DND-41 (cell line): ENCODE results near the gene UNC79.

ENCODE experiments used
- ATAC-seq: fragments of 200-7000 bp; cut with Tn5 transposase; 3 replicates; pipeline ENCODE4 v1.9.1; 2021; ENCODE audit warnings: low read depth; ENCODE audit not compliant: insufficient read depth
- DNase-seq: peaks from one replicate; pipeline ENCODE4 v3.0.0-alpha.2; 2020
- H2AFZ ChIP-seq: 2 replicates; pipeline ENCODE4 v1.6.0; 2012; ENCODE audit warnings: low read depth, low read length
- H3K27ac ChIP-seq: 2 replicates; pipeline ENCODE4 v1.5.1; 2012; ENCODE audit warnings: low read length, inconsistent platforms
- H3K27me3 ChIP-seq: fragments of 200-600 bp; sonication (generic); 2 replicates; pipeline ENCODE4 v1.6.0; 2012; ENCODE audit warnings: low read length, mild to moderate bottlenecking, inconsistent platforms; ENCODE audit not compliant: insufficient read depth, poor library complexity
- H3K36me3 ChIP-seq: 2 replicates; pipeline ENCODE4 v1.5.1; 2012; ENCODE audit warnings: low read length, inconsistent platforms; ENCODE audit not compliant: insufficient read depth
- H3K4me1 ChIP-seq: 2 replicates; pipeline ENCODE4 v1.5.1; 2012; ENCODE audit warnings: mild to moderate bottlenecking, low read length; ENCODE audit not compliant: insufficient read depth
- H3K4me2 ChIP-seq: 2 replicates; pipeline ENCODE4 v1.6.0; 2012; ENCODE audit warnings: mild to moderate bottlenecking, moderate library complexity, low read length, inconsistent platforms; ENCODE audit not compliant: insufficient read depth
- H3K4me3 ChIP-seq, 2 experiments: fragments of 200-600 bp in 1 of 2; shearing (Covaris generic) in 1 of 2; 2 replicates each; pipeline ENCODE4 v1.5.1; 2012 to 2016; ENCODE audit warnings: inconsistent platforms in 2 of 2, low read length in 2 of 2, mild to moderate bottlenecking in 2 of 2, low read depth in 1 of 2, moderate library complexity in 1 of 2
- H3K79me2 ChIP-seq: 2 replicates; pipeline ENCODE4 v1.6.0; 2012; ENCODE audit warnings: low read length, inconsistent platforms; ENCODE audit not compliant: insufficient read depth
- H3K9ac ChIP-seq: 2 replicates; pipeline ENCODE4 v1.6.0; 2012; ENCODE audit warnings: low read depth, mild to moderate bottlenecking, inconsistent platforms, low read length, moderate library complexity
- H3K9me3 ChIP-seq: 2 replicates; pipeline ENCODE4 v1.5.1; 2012; ENCODE audit warnings: low read length, moderate library complexity, mild to moderate bottlenecking, inconsistent platforms; ENCODE audit not compliant: insufficient read depth, severe bottlenecking
- H4K20me1 ChIP-seq: 2 replicates; pipeline ENCODE4 v1.6.0; 2012; ENCODE audit warnings: low read length; ENCODE audit not compliant: insufficient read depth
- EZH2 ChIP-seq: IDR thresholded peaks from 3 replicates; pipeline ENCODE4 v1.6.1; 2012; ENCODE audit warnings: borderline replicate concordance, low read depth, mild to moderate bottlenecking, moderate library complexity, low read length, inconsistent platforms; ENCODE audit not compliant: severe bottlenecking
- TF ChIP-seq, protein P1 (sequence below): IDR thresholded peaks from 2 replicates; pipeline ENCODE4 v1.5.1; 2012; ENCODE audit warnings: borderline replicate concordance, low read length, moderate library complexity, mild to moderate bottlenecking; ENCODE audit not compliant: poor library complexity, severe bottlenecking; ENCODE audit errors: extremely low read depth

UNC79 gene

DNA sequence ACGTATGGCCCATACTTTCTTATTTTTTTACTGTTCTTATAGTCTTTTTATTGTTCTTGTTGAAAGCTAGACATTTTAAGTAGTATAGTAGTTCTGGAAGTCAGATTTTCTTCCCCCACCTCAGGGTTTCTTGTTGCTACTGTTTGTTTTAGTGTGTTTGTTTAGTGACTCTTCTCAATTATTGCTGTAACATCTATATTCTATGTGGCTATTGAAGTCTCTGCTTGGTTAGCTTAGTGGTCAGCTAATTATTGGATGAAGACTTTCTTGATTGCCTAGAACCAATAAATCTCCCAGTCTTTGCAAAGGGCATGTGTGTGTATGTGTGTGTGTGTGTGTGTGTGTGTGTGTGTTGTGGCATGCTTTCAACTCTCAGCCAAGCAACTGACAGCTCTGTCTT, 34.3 kb upstream of the UNC79 start:
- Histone ChIP-seq H3K36me3 (no peaks in the 10 kb centered on the region), H3K9me3 (no peaks in the 10 kb centered on the region), H4K20me1 (no peaks in the 10 kb centered on the region), H3K4me1 (no peaks in the 10 kb centered on the region), H3K27ac (no peak overlapping the region), H3K4me3 (no peak overlapping the region), H3K9ac (no peak overlapping the region), H3K27me3 (peaks cover 5% of the 10 kb centered on the region), H3K4me2 (no peak overlapping the region), H2AFZ (no peak overlapping the region), H3K79me2 (no peaks in the 10 kb centered on the region)
- DNase-seq (no peak), ATAC-seq (no peak)
- TF ChIP-seq, protein P1, sequence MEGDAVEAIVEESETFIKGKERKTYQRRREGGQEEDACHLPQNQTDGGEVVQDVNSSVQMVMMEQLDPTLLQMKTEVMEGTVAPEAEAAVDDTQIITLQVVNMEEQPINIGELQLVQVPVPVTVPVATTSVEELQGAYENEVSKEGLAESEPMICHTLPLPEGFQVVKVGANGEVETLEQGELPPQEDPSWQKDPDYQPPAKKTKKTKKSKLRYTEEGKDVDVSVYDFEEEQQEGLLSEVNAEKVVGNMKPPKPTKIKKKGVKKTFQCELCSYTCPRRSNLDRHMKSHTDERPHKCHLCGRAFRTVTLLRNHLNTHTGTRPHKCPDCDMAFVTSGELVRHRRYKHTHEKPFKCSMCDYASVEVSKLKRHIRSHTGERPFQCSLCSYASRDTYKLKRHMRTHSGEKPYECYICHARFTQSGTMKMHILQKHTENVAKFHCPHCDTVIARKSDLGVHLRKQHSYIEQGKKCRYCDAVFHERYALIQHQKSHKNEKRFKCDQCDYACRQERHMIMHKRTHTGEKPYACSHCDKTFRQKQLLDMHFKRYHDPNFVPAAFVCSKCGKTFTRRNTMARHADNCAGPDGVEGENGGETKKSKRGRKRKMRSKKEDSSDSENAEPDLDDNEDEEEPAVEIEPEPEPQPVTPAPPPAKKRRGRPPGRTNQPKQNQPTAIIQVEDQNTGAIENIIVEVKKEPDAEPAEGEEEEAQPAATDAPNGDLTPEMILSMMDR: no peak
- TF ChIP-seq EZH2: no peak

DNA sequence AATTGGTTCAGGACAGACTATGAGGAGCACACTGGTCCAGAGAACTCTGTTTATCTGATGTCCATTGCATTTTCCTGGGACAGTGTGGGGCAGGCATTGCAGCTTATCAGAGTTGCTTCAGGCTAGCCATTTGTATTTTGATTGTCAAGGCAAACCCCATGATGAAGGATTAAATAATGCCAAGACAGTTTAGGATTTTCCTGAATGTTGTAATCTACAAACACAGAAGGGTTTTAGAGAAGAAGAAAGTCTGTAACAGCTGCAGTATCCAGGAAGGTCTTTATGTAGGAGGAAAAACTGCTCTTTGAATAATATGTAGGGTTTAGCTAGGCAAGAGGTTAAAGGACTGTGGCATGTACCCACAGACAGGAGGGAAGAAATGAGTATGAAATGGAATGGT, 32.2 kb upstream of the UNC79 start:
- DNase-seq (no peak), ATAC-seq (no peak)

DNA sequence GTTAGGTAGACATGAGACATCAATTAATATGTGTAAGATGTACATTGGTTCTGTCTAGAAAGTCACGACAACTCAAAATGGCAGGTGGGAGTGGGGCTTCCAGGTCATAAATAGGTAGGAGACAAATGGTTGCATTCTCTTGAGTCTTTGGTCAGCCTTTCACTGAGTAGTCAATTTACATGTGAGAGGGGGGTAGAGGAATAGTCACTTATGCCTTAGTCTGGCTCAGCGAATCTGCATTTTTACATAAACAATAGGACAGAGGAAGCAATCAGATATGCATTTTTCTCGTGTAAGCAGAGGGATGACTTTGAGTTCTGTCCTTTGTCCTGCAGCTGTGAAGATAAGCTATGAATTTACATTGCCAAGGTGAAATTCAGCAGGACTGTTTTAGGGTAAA, 27.8 kb upstream of the UNC79 start:
- no peaks in the 10 kb centered on the region for H3K4me1 ChIP-seq
- no peaks in the 10 kb centered on the region for H4K20me1 ChIP-seq
- H3K4me3 ChIP-seq: no peak overlapping the region
- H3K79me2 ChIP-seq: no peaks in the 10 kb centered on the region
- H3K36me3 ChIP-seq: no peaks in the 10 kb centered on the region
- H2AFZ ChIP-seq: no peak overlapping the region
- H3K9me3 ChIP-seq: no peaks in the 10 kb centered on the region
- TF ChIP-seq EZH2: no peak
- TF ChIP-seq, protein P1: no peak
- H3K27ac ChIP-seq: no peak overlapping the region
- no peaks in the 10 kb centered on the region for H3K27me3 ChIP-seq
- DNase-seq: no peak
- no peak for ATAC-seq
- no peak overlapping the region for H3K9ac ChIP-seq
- no peak overlapping the region for H3K4me2 ChIP-seq

More for the DNA sequence above, 32.2 kb upstream of the UNC79 start:
- H2AFZ ChIP-seq: no peak overlapping the region
- TF ChIP-seq, protein P1: no peak
- TF ChIP-seq EZH2: no peak
- no peak overlapping the region for H3K4me3 ChIP-seq
- no peaks in the 10 kb centered on the region for H3K9me3 ChIP-seq
- H3K4me1 ChIP-seq: no peaks in the 10 kb centered on the region
- H4K20me1 ChIP-seq: no peaks in the 10 kb centered on the region
- H3K27me3 ChIP-seq: no peaks in the 10 kb centered on the region
- no peak overlapping the region for H3K4me2 ChIP-seq
- no peak overlapping the region for H3K27ac ChIP-seq
- no peak overlapping the region for H3K9ac ChIP-seq
- no peaks in the 10 kb centered on the region for H3K36me3 ChIP-seq
- no peaks in the 10 kb centered on the region for H3K79me2 ChIP-seq

DNA sequence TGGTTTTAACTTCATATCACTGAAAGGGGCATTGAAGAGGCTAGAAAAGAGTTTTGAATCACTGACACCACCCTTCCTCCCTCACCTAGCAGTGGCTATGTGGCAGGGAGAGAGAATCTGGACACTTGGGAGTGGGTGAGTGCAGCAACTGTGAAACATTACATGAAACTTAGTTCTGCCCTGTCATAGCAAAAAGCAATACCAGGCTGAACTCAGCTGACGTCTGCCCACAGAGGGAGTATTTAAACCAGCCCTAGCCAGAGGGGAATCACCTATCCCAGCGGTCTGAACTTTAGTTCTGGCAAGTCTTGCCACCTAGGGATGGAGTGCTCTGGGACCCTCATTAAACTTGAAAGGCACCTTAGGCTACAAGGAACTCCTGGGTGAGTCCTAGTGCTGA, 20.7 kb upstream of the UNC79 start:
- no peak overlapping the region for H3K4me3 ChIP-seq
- H3K9ac ChIP-seq: no peak overlapping the region
- H3K79me2 ChIP-seq: no peaks in the 10 kb centered on the region
- H2AFZ ChIP-seq: no peak overlapping the region
- no peaks in the 10 kb centered on the region for H3K9me3 ChIP-seq
- H3K27me3 ChIP-seq: peaks cover 3% of the 10 kb centered on the region
- DNase-seq (no peak), ATAC-seq (no peak)
- TF ChIP-seq, protein P1: no peak
- no peak for TF ChIP-seq EZH2
- no peaks in the 10 kb centered on the region for H3K36me3 ChIP-seq
- H3K27ac ChIP-seq: no peak overlapping the region
- no peaks in the 10 kb centered on the region for H3K4me1 ChIP-seq
- H3K4me2 ChIP-seq: no peak overlapping the region
- no peaks in the 10 kb centered on the region for H4K20me1 ChIP-seq
